ENCODE measurements around the gene NCKAP5. TPM values are rescaled to one million over a fixed set of nuclear protein-coding genes. Genes with fewer than 3 reads are reported as not detected.

The NCKAP5 gene
- total RNA-seq, 1 donor from 2014 or later = 0.46 TPM

DNA sequence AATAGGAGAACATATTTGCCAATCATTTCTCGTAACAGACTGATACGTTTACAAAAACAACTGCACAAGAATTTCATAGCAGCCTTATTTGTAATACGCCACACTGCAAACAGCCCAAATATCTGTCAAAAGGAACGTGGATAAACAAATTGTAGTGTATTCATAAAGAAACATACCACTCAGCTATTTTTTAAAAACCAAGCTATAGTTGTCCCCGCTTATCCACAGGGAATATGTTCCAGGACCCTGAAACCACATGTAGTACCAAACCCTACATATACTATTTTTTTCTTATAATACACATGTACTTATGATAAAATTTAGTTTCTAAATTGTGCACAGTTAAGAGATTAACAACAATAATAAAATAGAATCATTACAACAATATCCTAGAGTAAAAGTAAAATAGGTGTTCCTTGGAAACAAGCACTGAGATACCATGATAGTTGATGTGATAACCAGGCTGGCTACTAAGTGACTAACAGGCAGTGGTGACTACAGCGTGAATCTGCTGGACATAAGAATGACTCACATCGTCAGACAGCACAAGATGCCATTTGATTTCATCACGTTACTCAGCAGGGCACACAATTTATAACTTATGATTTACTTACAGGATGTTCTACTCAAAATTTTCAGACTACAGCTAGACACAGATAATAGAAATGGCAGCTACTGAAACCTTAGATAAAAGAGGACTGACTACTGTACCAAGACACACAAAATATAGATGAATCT, 367.4 kb downstream of the NCKAP5 start:
- Mint-ChIP-seq H3K9me3 (ENCODE audit: unreplicated experiment) (no peaks in the 10 kb centered on the region), H3K27me3 (ENCODE audit: unreplicated experiment) (no peaks in the 10 kb centered on the region), H3K36me3 (ENCODE audit: unreplicated experiment) (no peaks in the 10 kb centered on the region), H3K4me3 (ENCODE audit: unreplicated experiment) (no peak overlapping the region), H3K4me1 (ENCODE audit: unreplicated experiment) (peaks cover 5% of the 10 kb centered on the region), H3K27ac (ENCODE audit: unreplicated experiment) (peak overlapping the region; percentile 53)
- no peak for DNase-seq (ENCODE audit: extremely low spot score, unreplicated experiment)
- TF ChIP-seq, protein P1, sequence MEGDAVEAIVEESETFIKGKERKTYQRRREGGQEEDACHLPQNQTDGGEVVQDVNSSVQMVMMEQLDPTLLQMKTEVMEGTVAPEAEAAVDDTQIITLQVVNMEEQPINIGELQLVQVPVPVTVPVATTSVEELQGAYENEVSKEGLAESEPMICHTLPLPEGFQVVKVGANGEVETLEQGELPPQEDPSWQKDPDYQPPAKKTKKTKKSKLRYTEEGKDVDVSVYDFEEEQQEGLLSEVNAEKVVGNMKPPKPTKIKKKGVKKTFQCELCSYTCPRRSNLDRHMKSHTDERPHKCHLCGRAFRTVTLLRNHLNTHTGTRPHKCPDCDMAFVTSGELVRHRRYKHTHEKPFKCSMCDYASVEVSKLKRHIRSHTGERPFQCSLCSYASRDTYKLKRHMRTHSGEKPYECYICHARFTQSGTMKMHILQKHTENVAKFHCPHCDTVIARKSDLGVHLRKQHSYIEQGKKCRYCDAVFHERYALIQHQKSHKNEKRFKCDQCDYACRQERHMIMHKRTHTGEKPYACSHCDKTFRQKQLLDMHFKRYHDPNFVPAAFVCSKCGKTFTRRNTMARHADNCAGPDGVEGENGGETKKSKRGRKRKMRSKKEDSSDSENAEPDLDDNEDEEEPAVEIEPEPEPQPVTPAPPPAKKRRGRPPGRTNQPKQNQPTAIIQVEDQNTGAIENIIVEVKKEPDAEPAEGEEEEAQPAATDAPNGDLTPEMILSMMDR (IDR thresholded peaks at IDR 0.05) = no peak

DNA sequence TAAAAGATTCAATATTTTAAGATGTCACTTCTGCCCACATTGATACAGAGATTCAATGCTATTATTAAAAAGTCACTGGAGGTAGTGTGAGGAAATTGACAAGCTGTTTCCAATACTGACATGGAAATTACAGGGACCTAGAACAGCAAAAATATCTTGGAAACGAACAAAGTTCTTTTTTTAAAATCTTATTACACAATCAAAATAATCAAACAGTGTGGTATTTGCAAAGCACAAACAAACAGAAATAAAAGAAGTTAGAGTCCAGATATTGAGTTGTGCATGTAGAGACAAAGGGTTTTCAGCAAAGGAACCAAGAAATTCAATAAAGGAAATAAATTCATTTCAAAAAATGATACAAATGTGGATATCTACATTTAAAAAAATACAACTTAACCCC, 369.6 kb downstream of the NCKAP5 start:
- TF ChIP-seq, protein P1 (IDR thresholded peaks at IDR 0.05) = no peak
- DNase-seq (ENCODE audit: extremely low spot score, unreplicated experiment) = no peak
- H3K4me1 Mint-ChIP-seq (ENCODE audit: unreplicated experiment) = peaks cover 5% of the 10 kb centered on the region
- no peaks in the 10 kb centered on the region for H3K36me3 Mint-ChIP-seq (ENCODE audit: unreplicated experiment)
- H3K9me3 Mint-ChIP-seq (ENCODE audit: unreplicated experiment) = no peaks in the 10 kb centered on the region
- H3K27ac Mint-ChIP-seq (ENCODE audit: unreplicated experiment) = no peak overlapping the region
- H3K27me3 Mint-ChIP-seq (ENCODE audit: unreplicated experiment) = no peaks in the 10 kb centered on the region
- H3K4me3 Mint-ChIP-seq (ENCODE audit: unreplicated experiment) = no peak overlapping the region

GRCh38 chr2:133197156-133197555, 371.1 kb downstream of the NCKAP5 start:
- H3K36me3 Mint-ChIP-seq (ENCODE audit: unreplicated experiment) = no peaks in the 10 kb centered on the region
- peaks cover 5% of the 10 kb centered on the region for H3K4me1 Mint-ChIP-seq (ENCODE audit: unreplicated experiment)
- no peak overlapping the region for H3K27ac Mint-ChIP-seq (ENCODE audit: unreplicated experiment)

DNA sequence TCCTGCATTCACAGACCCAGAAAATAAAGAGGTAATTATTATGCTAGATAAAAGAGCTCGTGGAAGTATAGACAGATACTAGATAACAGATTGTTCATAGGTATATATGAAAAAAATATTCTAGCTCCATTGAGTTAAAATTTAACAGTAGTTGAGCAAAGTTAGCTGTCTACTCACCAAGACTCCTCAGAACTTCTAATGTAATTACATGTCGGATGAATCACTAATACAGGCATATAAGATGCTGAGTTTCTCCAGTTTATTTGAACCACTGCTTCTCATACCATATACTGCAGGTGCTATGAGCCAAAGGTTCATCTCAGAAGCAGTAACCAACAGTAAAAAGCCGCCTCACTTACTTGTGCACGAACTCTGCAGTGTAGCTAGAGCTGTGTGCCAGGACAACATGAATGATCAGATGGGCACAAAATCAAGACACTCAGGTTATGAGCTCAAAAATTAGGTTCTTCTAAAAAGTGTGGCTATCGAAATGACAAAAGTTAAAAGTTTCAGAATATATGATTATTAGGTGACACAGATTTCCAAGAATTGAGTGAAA, 373.4 kb downstream of the NCKAP5 start:
- Mint-ChIP-seq H3K4me1 (ENCODE audit: unreplicated experiment) (no peaks in the 10 kb centered on the region), H3K27me3 (ENCODE audit: unreplicated experiment) (no peaks in the 10 kb centered on the region), H3K36me3 (ENCODE audit: unreplicated experiment) (no peaks in the 10 kb centered on the region), H3K9me3 (ENCODE audit: unreplicated experiment) (peaks cover 12% of the 10 kb centered on the region), H3K4me3 (ENCODE audit: unreplicated experiment) (no peak overlapping the region), H3K27ac (ENCODE audit: unreplicated experiment) (no peak overlapping the region)
- TF ChIP-seq, protein P1 (IDR thresholded peaks at IDR 0.05) = no peak
- DNase-seq (ENCODE audit: extremely low spot score, unreplicated experiment) = no peak

More at GRCh38 chr2:133197156-133197555, 371.1 kb downstream of the NCKAP5 start:
- Mint-ChIP-seq H3K4me3 (ENCODE audit: unreplicated experiment) (no peak overlapping the region), H3K9me3 (ENCODE audit: unreplicated experiment) (peaks cover 10% of the 10 kb centered on the region), H3K27me3 (ENCODE audit: unreplicated experiment) (no peaks in the 10 kb centered on the region)
- DNase-seq (ENCODE audit: extremely low spot score, unreplicated experiment) = no peak
- TF ChIP-seq, protein P1 (IDR thresholded peaks at IDR 0.05) = no peak

DNA sequence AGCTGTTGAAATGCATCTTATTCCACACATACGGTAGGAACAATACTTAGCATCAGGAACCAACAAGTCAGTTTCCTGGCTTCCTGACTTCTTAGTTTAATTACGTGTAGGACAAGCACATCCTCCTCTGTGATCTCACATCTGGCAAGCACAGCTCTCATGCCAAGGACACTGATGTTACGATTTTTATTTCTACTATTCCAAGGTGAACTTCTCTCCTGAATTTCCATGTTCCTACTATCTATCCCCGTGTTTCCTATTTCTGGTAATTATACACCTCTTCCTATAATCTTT, 374.0 kb downstream of the NCKAP5 start:
- Mint-ChIP-seq H3K36me3 (ENCODE audit: unreplicated experiment) (no peaks in the 10 kb centered on the region), H3K27me3 (ENCODE audit: unreplicated experiment) (no peaks in the 10 kb centered on the region), H3K4me3 (ENCODE audit: unreplicated experiment) (no peak overlapping the region), H3K4me1 (ENCODE audit: unreplicated experiment) (no peaks in the 10 kb centered on the region), H3K27ac (ENCODE audit: unreplicated experiment) (no peak overlapping the region), H3K9me3 (ENCODE audit: unreplicated experiment) (peaks cover 12% of the 10 kb centered on the region)
- TF ChIP-seq, protein P1 (IDR thresholded peaks at IDR 0.05) = no peak
- DNase-seq (ENCODE audit: extremely low spot score, unreplicated experiment) = no peak

Data from osteocyte (in vitro differentiated cells).